Left renal cortex interstitium (tissue), 4 donors: Measurements from ENCODE around the gene GMFB. TPM values are rescaled to one million over a fixed set of nuclear protein-coding genes. Genes with fewer than 3 reads are reported as not detected.
A peak's percentile ranks its signal among the peaks of the same experiment; 100 is the strongest.

Source experiments
- DNase-seq, 4 donors: peaks; one replicate each; pipeline ENCODE4 v3.0.0-alpha.2; 2013; ENCODE audit warnings: low read depth in 4 of 4, low spot score in 2 of 4, missing footprints in 1 of 4
- polyA plus RNA-seq, 4 donors: library from polyadenylated mRNA; unstranded; fragments of 120-200 nt; gene quantifications; one replicate each; pipeline ENCODE4 v1.2.1, GENCODE V29; 2013; ENCODE audit not compliant: insufficient read length in 4 of 4

GMFB gene
- 10 to 100 TPM; 76.3 to 98.5 (median 95.4) TPM for polyA plus RNA-seq

GRCh38 chr14:54488646-54489317, at the start of gene GMFB:
GMFB (minus strand) TSS chr14:54488980; CDS start chr14:54488927, 53 bp downstream.
- peak; percentile 77 to 86 (median 80) for DNase-seq

GRCh38 chr14:54538055-54538454, 49.3 kb upstream of the GMFB start:
- no peak for DNase-seq

- DNase-seq = no peak
These were observed 48.9 kb upstream of the GMFB start for GRCh38 chr14:54537651-54538050.

- no peak for DNase-seq
These were observed 46.9 kb upstream of the GMFB start for GRCh38 chr14:54535646-54536045.

DNA sequence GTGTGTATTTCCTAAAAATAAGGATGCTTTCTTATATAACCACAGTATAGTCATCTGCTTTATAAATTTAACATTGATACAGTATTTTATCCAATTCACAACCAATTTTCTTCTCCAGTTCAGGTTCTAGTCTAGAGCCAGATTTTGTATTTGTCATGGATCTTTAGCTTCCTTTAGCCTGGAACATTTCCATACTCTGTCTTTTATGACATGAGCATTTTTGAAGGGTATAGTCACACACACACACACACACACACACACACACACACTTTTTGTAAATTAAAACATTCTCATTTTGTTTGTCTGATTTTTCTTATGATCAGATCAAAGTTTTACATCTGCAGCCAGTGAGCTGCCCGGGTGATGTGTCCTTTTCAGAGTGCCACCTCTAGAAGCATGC, 46.3 kb upstream of the GMFB start:
- no peak for DNase-seq

DNA sequence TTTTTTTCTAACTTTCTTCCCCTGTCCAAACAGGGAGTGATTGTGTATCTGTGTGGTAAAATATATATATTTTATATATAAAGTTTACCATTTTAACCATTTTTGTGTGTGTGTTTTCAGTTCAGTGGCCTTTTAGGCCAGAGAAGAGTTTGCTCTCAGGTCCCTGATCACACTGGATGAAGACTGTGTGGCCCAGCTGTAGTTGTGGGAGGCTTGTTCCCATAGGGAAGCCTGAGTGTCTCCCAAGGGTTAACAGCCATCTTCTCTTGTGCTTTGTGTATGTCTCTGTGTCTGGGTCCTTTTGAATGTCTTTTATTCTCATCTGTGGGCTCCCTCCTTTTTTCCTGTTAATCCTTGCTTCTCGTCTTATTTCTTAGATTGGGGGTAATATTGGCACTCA, 44.3 kb upstream of the GMFB start:
- DNase-seq = no peak

DNA sequence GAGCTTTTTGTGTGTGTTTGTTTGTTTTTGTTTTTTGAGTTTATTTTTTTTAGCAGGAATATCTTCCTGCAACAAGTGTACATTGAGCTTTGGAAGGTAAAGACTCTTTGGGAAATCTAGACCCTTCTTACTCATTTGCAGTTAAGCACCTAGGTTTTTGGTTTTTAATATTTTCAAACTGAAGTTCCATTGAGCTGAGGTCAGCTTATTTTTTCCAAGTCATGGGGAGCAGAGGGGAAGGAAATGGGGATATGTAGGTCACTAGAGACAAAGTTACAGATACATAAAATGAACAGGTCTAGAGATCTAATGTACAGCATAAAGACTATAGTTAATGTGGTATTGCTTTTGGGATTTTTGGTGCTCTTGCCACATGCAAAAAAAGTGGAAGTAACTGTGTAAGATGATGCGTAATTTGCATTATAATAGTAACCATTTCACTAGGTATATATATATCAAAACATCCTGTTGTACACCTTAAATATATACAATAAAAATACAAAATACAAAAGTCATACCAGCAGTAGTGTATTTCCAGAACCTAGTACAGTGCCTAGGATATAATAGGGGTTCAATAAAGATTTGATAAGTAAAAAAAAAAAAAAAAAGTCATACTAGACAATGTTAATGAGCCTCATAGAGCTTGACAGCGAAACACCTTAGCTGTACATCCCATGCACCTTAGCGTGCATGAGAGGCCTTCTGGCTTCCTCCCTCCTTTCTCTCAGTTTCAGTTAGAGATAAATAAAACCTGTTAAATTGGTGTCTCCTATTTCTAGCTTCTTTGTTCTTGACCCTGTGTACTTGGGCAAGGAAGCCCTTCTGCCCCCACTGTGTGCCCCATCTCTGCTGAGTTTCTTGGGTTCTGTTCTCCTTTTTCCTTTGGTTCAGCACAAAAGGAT, 43.6 kb upstream of the GMFB start:
- no peak for DNase-seq

GRCh38 chr14:54529811-54530210, 41.0 kb upstream of the GMFB start:
- no peak for DNase-seq

GRCh38 chr14:54528973-54529372, 40.2 kb upstream of the GMFB start:
- DNase-seq = no peak

- no peak for DNase-seq
These were observed 35.6 kb upstream of the GMFB start for GRCh38 chr14:54524410-54524809.

DNA sequence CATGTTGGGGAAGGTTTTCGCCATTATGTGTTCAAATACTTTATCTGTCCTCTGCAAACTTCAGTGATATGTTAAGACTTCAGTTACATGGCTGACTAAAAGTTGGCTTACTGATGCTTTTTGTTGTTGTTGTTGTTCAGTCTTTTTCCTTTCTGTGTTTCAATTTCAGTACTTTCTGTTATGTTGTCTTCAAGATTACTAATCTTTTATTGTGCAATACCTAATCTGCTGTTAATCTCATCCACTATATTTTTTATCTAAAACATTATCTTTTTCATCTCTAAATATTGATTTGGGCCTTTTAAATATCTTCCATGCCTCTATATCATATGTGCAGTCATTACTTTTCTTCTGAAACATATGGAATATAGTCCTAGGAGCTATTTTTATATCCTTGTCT, 27.9 kb upstream of the GMFB start:
- no peak for DNase-seq

DNA sequence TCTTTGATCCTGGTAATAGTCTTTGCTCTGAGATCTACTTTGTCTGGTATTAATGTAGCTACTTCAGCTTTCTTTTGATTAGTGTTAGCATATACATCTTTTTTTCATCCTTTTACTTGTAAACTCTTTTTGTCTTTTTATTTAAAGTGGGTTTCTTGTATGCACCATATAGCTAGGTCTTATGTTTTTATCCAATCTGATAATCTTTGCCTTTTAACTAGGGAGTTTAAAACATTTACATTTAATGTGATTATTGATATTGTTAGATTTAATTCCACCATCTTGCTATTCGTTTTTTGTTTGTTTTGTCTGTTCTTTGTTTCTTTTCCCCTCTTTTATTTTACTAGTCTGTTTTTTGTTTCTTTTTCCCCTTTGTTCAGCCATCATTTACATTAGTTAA, 26.9 kb upstream of the GMFB start:
- DNase-seq = no peak

DNA sequence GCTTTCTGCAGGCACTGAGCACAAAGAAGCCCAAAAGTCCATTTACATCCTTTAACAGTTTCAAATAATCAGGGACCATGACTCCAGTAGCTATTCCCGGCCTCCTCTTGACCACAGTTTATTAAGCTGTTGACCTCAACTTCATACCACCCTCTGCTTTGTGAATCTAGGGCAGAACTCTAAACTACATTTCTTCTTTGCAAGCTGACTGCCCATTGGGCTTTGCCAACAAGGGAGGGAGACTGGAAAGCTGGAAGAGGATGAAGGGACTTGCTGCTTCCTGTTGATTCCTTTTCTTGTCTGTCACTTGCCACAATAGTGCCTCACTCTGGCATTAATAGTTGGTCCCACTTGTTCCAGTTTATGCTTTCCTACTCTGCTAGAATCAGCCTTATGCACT, 23.6 kb upstream of the GMFB start:
- no peak for DNase-seq

GRCh38 chr14:54509546-54510501, 21.0 kb upstream of the GMFB start, which contains the start of gene CGRRF1:
CGRRF1 (plus strand) TSS chr14:54509906; CDS start chr14:54509960, 54 bp downstream.
- peak; percentile 90 to 98 (median 94) for DNase-seq

DNA sequence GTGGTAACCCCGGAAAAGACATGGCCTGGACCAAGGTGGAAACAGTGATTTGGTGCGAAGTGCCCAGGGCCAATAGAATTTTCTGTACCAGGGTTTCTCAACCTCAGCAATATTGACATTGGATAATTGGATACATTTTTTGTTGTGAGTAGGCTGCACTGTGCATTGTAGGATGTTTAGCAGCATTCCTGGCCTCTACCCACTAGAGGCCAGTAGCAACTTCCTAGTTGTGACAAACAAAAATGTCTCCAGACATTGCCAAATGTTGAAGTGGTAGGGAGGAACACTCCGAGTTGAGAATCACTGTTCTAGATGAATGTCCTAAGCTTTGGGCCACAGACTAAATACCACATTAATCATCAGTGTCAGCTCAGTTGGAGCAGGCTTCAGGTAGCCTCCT, 14.7 kb upstream of the GMFB start:
- DNase-seq = no peak

DNA sequence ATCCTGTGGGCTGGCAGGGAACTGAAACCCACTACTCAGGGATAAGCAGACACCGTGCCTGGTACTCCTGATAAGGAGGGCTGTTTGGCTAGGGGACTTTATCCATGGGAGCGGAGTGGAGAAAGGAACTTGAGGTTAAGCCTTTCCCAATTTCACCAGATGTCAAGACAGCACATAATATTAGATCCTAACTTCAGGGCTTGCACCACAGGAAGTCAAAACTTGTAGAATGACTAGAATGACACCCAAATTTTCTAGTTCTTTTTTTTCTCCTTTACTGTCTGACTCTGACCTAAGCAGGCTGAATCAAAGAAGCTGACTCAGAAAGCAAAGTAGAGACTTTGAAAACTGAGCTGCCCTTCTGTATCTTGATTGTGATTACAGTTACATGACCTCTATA, 13.8 kb upstream of the GMFB start:
- no peak for DNase-seq

DNA sequence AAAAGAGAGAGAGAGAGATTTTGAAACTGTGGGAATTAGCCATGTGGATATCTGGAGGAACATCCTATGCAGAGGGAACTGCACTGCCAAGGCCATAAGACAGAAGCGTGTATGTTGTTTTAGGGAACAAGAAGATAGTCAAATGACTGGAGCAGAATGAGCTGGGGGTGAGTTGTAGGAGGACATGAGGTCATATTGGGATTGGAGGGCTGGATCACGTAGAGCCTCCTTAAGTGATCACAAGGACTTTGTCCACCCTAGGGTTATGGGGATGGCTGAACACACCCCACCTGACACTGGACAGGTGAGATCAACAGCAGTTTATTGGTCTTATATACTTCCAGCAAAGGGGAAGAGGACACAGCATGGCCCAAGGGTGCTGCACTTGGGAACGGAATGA, 12.7 kb upstream of the GMFB start:
- no peak for DNase-seq

DNA sequence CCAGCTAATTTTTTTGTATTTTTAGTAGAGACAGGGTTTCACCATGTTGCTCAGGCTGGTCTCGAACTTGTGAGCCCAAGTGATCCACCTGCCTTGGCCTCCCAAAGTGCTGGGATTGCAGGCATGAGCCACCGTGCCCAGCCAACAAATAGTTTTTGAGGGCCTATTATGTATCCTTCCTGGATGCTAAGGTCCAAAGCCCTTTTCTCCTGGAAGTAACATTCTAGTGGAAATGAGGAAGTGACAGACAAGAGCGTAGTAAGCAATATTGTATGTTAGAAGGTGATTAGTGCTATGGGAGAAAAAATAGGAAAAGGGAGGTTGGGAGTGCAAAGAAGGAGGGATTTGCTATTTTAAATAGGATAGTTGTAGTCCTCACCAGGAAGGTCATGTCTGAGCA, 12.0 kb upstream of the GMFB start:
- no peak for DNase-seq

DNA sequence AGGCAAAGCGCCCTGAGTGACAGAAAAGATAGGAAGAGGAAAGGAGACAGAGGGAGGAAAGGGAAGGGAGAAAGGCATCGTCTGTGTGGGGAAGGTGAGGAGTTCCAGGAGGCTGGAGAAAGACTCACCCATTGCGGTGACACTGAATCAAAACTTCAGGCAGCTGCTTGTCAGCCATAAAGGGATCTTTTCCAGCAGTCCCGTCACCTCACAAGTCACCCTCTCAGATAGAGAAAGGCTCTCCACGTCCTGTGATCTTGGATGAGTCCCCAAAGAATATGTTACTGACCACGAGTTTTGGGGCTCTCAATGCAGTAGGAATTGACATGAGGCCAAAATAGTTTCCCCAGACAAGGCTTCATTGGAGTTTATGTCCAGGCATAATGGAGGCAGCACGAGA, 9.8 kb upstream of the GMFB start:
- no peak for DNase-seq

- DNase-seq = no peak
These were observed 9.3 kb upstream of the GMFB start for GRCh38 chr14:54498095-54498531.

DNA sequence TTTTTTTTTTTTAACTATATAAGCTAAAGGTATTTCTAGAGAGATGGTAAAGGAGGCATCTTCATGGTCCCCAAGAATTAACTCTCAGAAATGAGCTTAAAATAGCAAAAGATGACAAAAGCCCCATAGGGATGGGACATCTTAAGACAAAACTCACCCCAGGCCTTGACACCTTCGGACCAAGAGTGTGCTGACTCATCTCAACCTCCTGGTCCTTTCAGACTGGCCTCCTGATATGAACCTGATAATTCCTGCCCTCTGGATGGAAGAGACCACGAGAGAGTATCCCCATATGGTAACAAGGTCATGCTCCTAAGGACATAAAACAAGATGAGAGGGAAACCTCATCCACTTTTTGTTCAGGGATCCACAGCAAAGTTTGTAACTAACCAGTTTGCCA, 8.4 kb upstream of the GMFB start:
- no peak for DNase-seq
